Measurements from ENCODE around the gene TMEM192.
"Not testable (repeated sequence)": the region's sequence is repeated elsewhere in the genome, so short reads cannot be mapped to it uniquely, and the experiment has no call there.

TMEM192 gene

DNA sequence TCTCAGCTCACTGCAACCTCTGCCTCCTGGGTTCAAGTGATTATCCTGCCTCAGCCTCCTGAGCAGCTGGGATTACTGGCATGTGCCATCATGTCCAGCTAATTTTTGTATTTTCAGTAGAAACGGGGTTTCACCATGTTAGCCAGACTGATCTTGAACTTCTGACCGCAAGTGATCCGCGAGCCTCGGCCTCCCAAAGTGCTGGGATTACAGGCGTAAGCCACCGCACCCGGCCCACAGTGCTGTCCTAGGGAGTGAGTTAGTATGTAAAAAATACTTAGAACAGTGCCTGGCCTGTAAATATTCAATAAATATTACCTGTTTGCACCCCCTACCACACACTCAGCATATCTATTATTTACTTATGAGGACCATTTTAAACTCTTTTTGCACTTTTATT lies 20.5 kb downstream of the TMEM192 start:
- DNase-seq: not testable (repeated sequence)

DNA sequence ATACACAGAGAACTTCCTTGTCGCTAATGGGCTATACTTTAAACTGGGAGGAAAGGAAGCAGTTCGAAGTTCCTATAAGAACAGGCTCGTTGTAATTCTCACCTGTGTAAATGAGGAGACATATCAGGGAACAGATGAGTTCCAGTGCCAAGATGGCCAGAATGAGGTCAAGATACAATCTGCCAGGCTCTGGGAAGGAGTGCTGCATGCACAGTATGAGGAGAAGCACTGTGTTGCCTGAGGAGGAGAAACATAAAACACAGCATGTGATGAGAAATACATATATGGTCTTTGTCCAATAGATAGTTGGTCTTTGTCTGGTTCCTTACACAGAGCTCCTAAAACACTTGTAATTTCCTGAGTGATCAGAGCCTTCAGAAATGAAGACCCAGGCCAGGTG lies 24.3 kb downstream of the TMEM192 start:
- no peak for DNase-seq

GRCh38 chr4:165085946-165086345 lies 26.7 kb downstream of the TMEM192 start:
- no peak for DNase-seq

DNA sequence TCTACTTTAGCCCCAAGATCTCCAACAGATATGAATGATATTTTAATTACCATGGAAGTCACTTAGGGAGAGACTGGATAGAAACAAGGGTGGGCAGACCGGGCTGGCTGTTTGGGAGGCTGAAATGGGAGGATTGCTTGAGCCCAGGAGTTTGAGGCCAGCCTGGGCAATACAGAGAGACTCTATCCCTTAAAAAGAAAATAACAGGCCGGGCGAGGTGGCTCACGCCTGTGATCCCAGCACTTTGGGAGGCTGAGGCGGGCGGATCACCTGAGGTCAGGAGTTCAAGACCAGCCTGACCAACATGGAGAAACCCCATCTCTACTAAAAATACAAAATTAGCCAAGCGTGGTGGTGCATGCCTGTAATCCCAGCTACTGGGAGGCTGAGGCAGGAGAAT lies 27.9 kb downstream of the TMEM192 start:
- DNase-seq: not testable (repeated sequence)

DNA sequence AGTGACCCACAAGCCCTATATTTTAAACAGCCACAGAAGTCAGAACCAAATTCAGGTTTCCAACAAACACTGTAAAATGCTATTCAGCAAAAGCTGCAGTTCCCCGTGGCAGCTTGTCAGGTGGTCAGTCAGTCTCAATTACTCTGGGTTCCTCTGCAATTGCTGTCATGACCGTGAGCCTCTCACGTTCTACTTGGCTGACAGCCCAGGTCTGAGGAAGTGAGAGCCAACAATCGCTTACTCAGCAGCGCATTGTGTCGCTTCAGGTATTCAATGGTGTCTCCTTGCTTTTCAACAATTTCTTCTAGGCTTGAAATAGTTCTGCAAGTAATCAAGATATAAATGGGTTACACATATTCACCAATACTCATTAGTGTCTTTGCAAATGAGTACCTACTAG lies 33.2 kb downstream of the TMEM192 start:
- no peak for DNase-seq

GRCh38 chr4:165077034-165077578 lies 35.6 kb downstream of the TMEM192 start:
- no peak for DNase-seq

DNA sequence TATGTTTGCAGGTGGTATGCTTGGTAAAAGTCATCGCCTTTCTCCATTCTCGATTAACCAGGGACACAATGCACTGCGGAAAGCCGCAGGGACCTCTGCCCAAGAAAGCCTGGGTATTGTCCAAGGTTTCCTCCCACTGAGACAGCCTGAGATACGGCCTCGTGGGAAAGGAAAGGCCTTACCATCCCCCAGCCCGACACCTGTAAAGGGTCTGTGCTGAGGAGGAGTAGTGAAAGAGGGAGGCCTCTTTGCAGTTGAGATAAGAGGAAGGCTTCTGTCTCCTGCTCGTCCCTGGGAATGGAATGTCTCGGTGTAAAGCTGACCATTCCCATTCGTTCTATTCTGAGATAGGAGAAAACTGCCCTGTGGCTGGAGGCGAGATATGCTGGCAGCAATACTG lies 39.3 kb downstream of the TMEM192 start:
- DNase-seq: not testable (repeated sequence)

- DNase-seq: no peak
Measured at GRCh38 chr4:165070560-165070959, 42.1 kb downstream of the TMEM192 start.

DNA sequence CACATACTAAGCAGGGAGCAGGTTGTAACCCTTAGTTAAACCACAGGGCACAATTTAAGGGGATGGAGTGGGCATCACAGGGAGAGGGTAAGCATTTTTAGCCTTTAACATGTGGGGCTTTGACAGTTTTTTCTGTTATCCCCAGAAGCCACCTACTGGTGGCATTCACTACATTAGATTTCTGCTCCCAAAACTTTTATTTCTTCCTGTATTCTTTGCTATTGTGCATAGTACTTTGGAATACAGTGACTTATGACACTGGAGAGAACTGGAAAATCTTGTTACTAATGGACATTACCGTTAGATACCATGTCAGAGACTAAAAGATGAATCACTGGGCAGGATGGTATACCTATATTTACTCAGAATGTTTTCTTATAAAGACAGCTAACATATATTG lies 51.7 kb downstream of the TMEM192 start:
- no peak for DNase-seq

DNA sequence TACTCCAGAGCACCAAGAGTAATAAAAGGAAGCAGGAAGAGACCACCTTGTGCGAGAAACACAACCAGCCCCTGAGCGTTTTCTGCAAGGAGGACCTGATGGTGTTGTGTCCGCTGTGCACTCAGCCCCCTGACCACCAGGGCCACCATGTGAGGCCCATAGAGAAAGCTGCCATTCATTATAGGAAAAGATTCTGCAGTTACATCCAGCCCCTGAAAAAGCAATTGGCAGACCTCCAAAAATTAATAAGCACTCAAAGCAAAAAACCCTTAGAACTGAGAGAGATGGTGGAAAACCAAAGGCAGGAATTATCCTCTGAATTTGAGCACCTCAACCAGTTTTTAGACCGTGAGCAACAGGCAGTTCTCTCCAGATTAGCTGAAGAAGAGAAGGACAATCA lies 53.3 kb downstream of the TMEM192 start:
- no peak for DNase-seq

GRCh38 chr4:165058666-165059065 lies 54.0 kb downstream of the TMEM192 start:
- no peak for DNase-seq

DNA sequence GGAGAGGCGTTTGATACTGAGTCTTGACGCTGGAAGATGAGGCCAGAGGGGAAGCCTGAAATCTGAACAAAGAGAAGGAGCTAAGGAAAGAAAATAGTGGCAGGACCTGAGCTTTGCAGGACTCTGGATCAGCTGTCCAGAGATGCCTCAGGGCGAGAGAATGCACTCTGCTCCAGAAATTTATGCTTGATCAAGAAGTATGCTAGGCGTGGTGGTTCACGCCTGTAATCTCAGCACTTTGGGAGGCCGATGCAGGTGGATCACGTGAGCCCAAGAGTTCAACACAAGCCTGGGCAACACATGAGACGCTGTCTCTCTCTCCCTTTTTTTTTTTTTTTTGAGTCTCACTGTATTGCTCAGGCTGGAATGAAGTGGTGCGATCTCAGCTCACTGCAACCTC lies 57.1 kb downstream of the TMEM192 start:
- DNase-seq: no peak

DNA sequence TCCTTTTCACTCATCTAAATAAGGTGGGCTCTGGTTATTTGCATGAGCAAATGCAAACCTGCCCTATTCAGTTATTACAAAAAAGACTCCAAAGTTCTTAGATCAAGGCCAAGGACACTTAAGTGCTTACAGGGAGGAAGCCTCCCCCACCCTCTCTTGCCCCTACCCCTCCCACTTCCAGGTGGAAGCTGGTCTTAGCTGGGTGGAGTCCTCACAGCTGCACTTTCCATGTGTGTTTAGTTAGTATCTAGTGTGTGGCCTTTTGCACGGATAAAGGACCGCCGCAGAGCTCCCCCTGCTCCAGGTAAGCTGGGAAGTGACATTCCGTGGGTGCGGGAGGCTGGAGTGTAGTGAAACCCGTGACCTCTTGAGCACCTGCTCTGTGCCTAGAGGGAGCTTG lies 59.0 kb downstream of the TMEM192 start, which contains the start of gene TRIM75:
TRIM75 (plus strand) TSS at position 222 of the 400 bp plus-strand sequence. CDS start 5,282 bp downstream, outside the sequence.
- DNase-seq: no peak

- no peak for DNase-seq
Measured at GRCh38 chr4:165052627-165053026, 60.0 kb downstream of the TMEM192 start.

GRCh38 chr4:165048170-165048569 lies 64.5 kb downstream of the TMEM192 start:
- no peak for DNase-seq

- DNase-seq: no peak
Measured at GRCh38 chr4:165031436-165032211, 81.0 kb downstream of the TMEM192 start, which contains the start of gene TRIM60. TSS of gene TRIM60 (plus strand) at chr4:165031999. CDS start at chr4:165040073, 8,074 bp downstream.

DNA sequence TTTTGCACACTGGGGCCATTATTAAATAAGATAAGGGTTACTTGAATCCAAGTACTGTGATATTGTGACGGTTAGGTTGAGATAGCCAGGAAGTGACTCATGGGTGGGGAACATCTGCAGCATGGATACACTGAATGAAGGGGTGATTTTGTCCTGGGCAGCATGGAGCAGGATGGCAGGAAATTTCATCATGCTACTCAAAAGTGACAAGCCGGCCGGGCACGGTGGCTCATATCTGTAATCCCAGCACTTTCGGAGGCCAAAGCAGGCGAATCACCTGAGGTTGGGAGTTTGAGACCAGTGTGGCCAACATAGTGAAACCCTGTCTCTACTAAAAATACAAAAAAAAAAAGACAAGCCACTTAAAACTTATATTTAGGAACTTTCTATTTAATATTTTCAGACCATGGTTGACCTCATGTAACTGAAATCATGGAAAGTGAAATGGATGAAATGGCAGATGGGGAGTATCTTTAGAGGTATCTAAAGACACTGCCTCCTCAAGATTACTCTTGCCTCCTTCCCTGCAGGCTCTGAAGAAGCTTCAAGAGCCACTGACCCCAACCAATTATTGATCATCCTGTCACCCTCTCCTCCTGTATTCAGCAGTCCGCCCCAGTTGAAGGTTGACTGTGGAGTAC lies 84.8 kb downstream of the TMEM192 start:
- no peak for DNase-seq

DNA sequence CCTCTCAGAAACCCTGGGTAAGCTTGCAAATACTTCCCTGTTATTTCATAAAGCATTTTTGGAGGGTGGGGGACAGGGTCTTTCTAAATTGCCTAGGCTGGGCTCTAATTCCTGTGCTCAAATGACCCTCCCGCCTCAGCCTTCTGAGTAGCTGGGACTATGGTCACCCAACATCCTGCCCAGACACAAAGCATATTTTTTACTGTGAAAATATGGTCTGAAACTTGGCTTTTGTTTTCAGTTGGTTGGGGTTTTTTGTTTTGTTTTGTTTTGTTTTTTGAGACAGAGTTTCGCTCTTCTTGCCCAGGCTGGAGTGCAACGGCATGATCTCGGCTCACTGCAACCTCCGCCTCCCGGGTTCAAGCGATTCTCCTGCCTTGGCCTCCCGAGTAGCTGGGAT lies 86.9 kb downstream of the TMEM192 start:
- DNase-seq: not testable (repeated sequence)
